ENCODE results near the gene MLH1.

- no peak for TF ChIP-seq EZH2 (IDR thresholded peaks at IDR 0.05; ENCODE audit: borderline replicate concordance, low read length)
- no peak for TF ChIP-seq CTCF (IDR thresholded peaks at IDR 0.05; ENCODE audit: low read length)
Observed at GRCh38 chr3:36969085-36969484, 24.2 kb upstream of the MLH1 start.
